H1 (cell line): ENCODE data around the gene NR5A1. TPM values are rescaled to one million over a fixed set of nuclear protein-coding genes. Genes with fewer than 3 reads are reported as not detected.

Source experiments
- ASH2L ChIP-seq: fragments of 200-600, 300-600 bp; sonication (generic); IDR thresholded peaks from one replicate; pipeline ENCODE4 v1.7.1; 2017; ENCODE audit warnings: low read length
- EZH2 ChIP-seq: fragments of 200-600 bp; sonication (generic); IDR thresholded peaks from 2 replicates; pipeline ENCODE4 v1.7.1; 2012; ENCODE audit warnings: low read depth, mild to moderate bottlenecking, moderate library complexity, low read length, inconsistent platforms; ENCODE audit not compliant: severe bottlenecking
- FOSL1 ChIP-seq: IDR thresholded peaks from 2 replicates; pipeline ENCODE4 v1.6.1; 2011; ENCODE audit warnings: mild to moderate bottlenecking, low read depth, low read length, moderate library complexity; ENCODE audit not compliant: insufficient read depth
- GTF2F1 ChIP-seq: IDR thresholded peaks from 2 replicates; pipeline ENCODE4 v1.6.1; 2012; ENCODE audit warnings: low read depth, low read length, improper control_type of control experiment, borderline replicate concordance
- HDAC6 ChIP-seq: IDR thresholded peaks from one replicate; pipeline ENCODE4 v1.7.1; 2012; ENCODE audit warnings: low read depth, mild to moderate bottlenecking, inconsistent platforms, low read length, moderate library complexity
- KDM1A ChIP-seq: fragments of 200-600, 300-600 bp; sonication (generic); IDR thresholded peaks from 2 replicates; pipeline ENCODE4 v1.7.1; 2016; ENCODE audit warnings: mild to moderate bottlenecking, low read length, borderline replicate concordance
- KDM4A ChIP-seq: IDR thresholded peaks from one replicate; pipeline ENCODE4 v1.7.1; 2012; ENCODE audit warnings: low read depth, mild to moderate bottlenecking, moderate library complexity, low read length, inconsistent platforms; ENCODE audit not compliant: severe bottlenecking
- MAFK ChIP-seq: IDR thresholded peaks from 2 replicates; pipeline ENCODE4 v1.6.1; 2012; ENCODE audit warnings: low read depth, mild to moderate bottlenecking, improper control_type of control experiment, low read length
- PHF8 ChIP-seq: fragments of 200-600 bp; sonication (generic); conservative IDR thresholded peaks from 2 replicates; pipeline ENCODE4 v1.7.1; 2012; ENCODE audit warnings: low read depth, mild to moderate bottlenecking, inconsistent platforms, low read length, moderate library complexity
- POLR2AphosphoS5 ChIP-seq: IDR thresholded peaks from 2 replicates; pipeline ENCODE4 v1.6.1; 2011; ENCODE audit warnings: low read depth, low read length
- POU5F1 ChIP-seq: IDR thresholded peaks from 2 replicates; pipeline ENCODE4 v1.6.1; 2011; ENCODE audit warnings: low read depth, mild to moderate bottlenecking, low read length, moderate library complexity
- RAD21 ChIP-seq, 2 experiments: IDR thresholded peaks in 1 of 2; conservative IDR thresholded peaks in 1 of 2; 2 replicates each; pipeline ENCODE4 v1.6.1; 2011; ENCODE audit warnings: low read depth in 2 of 2, low read length in 2 of 2, improper control_type of control experiment in 1 of 2, inconsistent platforms in 1 of 2, mild to moderate bottlenecking in 1 of 2, moderate library complexity in 1 of 2
- polyA plus RNA-seq, 7 experiments: library from polyadenylated mRNA; depleted of rRNA in 3 of 7; stranded (reverse) in 5 of 7; unstranded in 2 of 7; fragments of >200 nt in 5 of 7; fragments of 200-250 nt in 2 of 7; gene quantifications; 1 replicate in 5 of 7; 2 replicates in 1 of 7; 4 replicates in 1 of 7; pipeline versions ENCODE4 v1.2.1 to v1.2.3, GENCODE V29; 2011 to 2013; ENCODE audit warnings: missing spikeins in 2 of 7, mixed read lengths in 2 of 7
- total RNA-seq: library from RNA; stranded (reverse); fragmentation: NEBNext Ultra II Directional; extraction: Animal tissue kit (Norgen Biotek cat#: 25700); gene quantifications from 2 replicates; pipeline ENCODE4 v1.2.1, GENCODE V29; 2021
- TF ChIP-seq, protein P1 (sequence below), 3 experiments: IDR thresholded peaks; 1 replicate in 2 of 3; 2 replicates in 1 of 3; pipeline versions ENCODE4 v1.5.1 to v1.6.1; 2011; ENCODE audit warnings: low read length in 3 of 3, mild to moderate bottlenecking in 3 of 3, inconsistent platforms in 2 of 3, low read depth in 1 of 3, moderate library complexity in 1 of 3; ENCODE audit not compliant: insufficient read depth in 1 of 3; ENCODE audit errors: control extremely low read depth in 1 of 3
- TF ChIP-seq, protein P2 (sequence below): IDR thresholded peaks from 2 replicates; pipeline ENCODE4 v1.6.1; 2011; ENCODE audit warnings: low read length, improper control_type of control experiment
- TF ChIP-seq, protein P3 (sequence below): IDR thresholded peaks from 2 replicates; pipeline ENCODE4 v1.6.1; 2012; ENCODE audit warnings: inconsistent platforms
- TF ChIP-seq, protein P4 (sequence below): IDR thresholded peaks from 2 replicates; pipeline ENCODE4 v1.6.1; 2012; ENCODE audit warnings: low read length, inconsistent platforms

The NR5A1 gene
- total and polyA plus RNA-seq, 2 of the 8 experiments (the other 6 are each of a cell fraction or from before 2014, with no cell fraction given), result 0.29 to 0.58 TPM

DNA sequence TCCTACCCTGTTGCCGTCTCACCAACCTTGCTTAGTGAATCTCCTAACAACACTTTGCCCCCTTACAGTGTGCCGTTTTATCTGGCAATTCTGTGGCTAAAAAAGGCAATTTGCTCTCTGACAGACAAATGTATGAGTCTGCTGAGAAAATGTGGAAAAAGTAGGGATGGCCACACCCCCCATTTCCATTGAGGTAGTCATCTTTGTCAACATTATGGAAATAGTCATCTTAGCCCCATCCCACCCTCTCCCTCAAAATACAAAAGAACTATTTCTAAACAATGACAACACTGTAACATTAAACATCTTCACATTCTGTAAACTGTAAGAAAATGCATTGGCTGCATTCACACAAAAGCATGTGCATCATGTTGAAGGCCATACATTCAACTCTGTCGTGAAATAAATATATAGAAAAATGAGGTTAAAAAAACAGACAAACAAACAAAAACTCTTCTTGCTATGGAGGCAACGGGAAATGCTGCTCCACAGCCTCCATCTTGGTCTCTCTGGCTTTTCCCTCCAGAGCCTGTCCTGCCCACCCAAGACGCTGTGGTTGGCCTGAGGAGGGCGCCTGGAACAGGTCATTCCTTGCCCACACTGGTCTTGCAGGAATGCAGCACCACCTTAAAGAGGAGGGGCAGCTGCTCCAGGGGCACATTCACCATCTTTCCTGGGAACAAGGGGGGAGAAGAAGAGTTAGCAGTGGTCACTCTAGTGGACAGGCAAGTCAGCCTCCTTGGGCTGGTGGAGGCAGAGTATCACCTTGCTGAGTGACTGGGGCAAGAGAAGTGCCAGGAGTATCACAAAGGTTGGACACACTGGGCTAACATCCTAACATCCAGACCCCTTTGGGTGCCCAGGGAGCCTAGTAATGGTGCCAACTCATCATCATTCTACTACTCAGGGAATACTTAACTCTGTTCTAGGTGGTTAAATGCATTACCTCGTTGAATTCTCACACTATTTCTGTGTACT lies 15.2 kb upstream of the NR5A1 start (continued):
- no peak for TF ChIP-seq POU5F1
- no peak for TF ChIP-seq PHF8
- TF ChIP-seq, protein P1, sequence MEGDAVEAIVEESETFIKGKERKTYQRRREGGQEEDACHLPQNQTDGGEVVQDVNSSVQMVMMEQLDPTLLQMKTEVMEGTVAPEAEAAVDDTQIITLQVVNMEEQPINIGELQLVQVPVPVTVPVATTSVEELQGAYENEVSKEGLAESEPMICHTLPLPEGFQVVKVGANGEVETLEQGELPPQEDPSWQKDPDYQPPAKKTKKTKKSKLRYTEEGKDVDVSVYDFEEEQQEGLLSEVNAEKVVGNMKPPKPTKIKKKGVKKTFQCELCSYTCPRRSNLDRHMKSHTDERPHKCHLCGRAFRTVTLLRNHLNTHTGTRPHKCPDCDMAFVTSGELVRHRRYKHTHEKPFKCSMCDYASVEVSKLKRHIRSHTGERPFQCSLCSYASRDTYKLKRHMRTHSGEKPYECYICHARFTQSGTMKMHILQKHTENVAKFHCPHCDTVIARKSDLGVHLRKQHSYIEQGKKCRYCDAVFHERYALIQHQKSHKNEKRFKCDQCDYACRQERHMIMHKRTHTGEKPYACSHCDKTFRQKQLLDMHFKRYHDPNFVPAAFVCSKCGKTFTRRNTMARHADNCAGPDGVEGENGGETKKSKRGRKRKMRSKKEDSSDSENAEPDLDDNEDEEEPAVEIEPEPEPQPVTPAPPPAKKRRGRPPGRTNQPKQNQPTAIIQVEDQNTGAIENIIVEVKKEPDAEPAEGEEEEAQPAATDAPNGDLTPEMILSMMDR (IDR thresholded peaks at IDR 0.05; ENCODE audit: control extremely low read depth in 1 of 3, insufficient read depth in 1 of 3, low read depth in 1 of 3, low read length in 3 of 3), result peak; percentile 23 to 61 (median 45); a peak in 3 of 4 replicates
- TF ChIP-seq MAFK, result no peak
- TF ChIP-seq ASH2L, result no peak
- TF ChIP-seq RAD21 (IDR thresholded peaks at IDR 0.05 in 1 of 2, conservative IDR thresholded peaks at IDR 0.05 in 1 of 2; ENCODE audit: low read depth in 2 of 2, low read length in 2 of 2), result peak; percentile 27 to 52
- no peak for TF ChIP-seq KDM4A
- no peak for TF ChIP-seq HDAC6
- no peak for TF ChIP-seq KDM1A
- TF ChIP-seq FOSL1, result no peak
- no peak for TF ChIP-seq GTF2F1
- TF ChIP-seq, protein P2, sequence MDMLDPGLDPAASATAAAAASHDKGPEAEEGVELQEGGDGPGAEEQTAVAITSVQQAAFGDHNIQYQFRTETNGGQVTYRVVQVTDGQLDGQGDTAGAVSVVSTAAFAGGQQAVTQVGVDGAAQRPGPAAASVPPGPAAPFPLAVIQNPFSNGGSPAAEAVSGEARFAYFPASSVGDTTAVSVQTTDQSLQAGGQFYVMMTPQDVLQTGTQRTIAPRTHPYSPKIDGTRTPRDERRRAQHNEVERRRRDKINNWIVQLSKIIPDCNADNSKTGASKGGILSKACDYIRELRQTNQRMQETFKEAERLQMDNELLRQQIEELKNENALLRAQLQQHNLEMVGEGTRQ, result no peak
- no peak for TF ChIP-seq EZH2
- no peak for TF ChIP-seq POLR2AphosphoS5
- TF ChIP-seq, protein P3, sequence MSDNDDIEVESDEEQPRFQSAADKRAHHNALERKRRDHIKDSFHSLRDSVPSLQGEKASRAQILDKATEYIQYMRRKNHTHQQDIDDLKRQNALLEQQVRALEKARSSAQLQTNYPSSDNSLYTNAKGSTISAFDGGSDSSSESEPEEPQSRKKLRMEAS, result no peak
- TF ChIP-seq, protein P4, sequence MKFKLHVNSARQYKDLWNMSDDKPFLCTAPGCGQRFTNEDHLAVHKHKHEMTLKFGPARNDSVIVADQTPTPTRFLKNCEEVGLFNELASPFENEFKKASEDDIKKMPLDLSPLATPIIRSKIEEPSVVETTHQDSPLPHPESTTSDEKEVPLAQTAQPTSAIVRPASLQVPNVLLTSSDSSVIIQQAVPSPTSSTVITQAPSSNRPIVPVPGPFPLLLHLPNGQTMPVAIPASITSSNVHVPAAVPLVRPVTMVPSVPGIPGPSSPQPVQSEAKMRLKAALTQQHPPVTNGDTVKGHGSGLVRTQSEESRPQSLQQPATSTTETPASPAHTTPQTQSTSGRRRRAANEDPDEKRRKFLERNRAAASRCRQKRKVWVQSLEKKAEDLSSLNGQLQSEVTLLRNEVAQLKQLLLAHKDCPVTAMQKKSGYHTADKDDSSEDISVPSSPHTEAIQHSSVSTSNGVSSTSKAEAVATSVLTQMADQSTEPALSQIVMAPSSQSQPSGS, result no peak
